ENCODE data around the gene PTPRCAP. TPM values are rescaled to one million over a fixed set of nuclear protein-coding genes. Genes with fewer than 3 reads are reported as not detected.

PTPRCAP gene, protein sequence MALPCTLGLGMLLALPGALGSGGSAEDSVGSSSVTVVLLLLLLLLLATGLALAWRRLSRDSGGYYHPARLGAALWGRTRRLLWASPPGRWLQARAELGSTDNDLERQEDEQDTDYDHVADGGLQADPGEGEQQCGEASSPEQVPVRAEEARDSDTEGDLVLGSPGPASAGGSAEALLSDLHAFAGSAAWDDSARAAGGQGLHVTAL
- 4.6 TPM for polyA plus RNA-seq (2012; ENCODE audit: insufficient read length, low read depth)

GRCh38 chr11:67437082-67437808 lies at the start of gene PTPRCAP:
Gene PTPRCAP (minus strand): TSS chr11:67437682. CDS start chr11:67437619, 63 bp downstream.
- TF ChIP-seq POLR2AphosphoS5 (IDR thresholded peaks at IDR 0.05; ENCODE audit: low read depth, low read length) (no peak; the same call in none of the 2 replicates), FOXP2 (optimal IDR thresholded peaks at IDR 0.05; ENCODE audit: borderline replicate concordance, extremely low read depth, extremely low read length, insufficient read depth) (no peak), SIN3A (IDR thresholded peaks at IDR 0.05; ENCODE audit: borderline replicate concordance, insufficient read depth, low read length) (no peak), REST (IDR thresholded peaks at IDR 0.05; ENCODE audit: insufficient read depth in 1 of 2, low read depth in 2 of 2, low read length in 2 of 2) (no peak), TAF1 (IDR thresholded peaks at IDR 0.05; ENCODE audit: borderline replicate concordance, insufficient read depth, low read length) (no peak)

DNA sequence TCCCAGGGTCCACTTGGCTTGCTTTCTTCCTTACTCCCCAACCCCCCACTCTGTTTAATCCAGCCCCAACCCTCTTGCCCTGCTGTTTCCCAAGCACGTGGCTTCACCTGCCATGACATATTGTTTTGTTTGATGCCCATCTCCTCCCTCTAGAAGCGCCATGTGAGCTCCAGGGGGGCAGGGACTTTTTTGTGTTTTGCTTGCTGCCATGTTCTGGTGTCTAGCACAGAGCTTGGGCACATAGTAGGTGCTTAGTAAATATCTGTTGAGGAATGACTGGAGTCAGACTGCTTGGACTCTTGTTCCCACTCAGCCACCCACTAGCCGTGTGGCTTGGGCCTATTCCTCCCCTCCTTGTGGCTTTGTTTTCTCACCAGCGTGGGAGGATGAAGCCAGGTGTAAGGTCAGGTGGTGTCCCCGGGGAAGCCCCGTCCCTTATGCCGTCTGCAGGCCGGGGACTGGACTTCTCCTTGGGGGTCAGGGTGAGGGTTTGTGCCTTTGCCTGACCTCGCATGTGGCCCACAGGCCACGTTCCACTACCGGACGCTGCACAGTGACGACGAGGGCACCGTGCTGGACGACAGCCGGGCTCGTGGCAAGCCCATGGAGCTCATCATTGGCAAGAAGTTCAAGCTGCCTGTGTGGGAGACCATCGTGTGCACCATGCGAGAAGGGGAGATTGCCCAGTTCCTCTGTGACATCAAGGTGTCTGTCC lies 49.2 kb upstream of the PTPRCAP start:
- TF ChIP-seq POLR2AphosphoS5 (IDR thresholded peaks at IDR 0.05; ENCODE audit: low read depth, low read length) (no peak), SIN3A (IDR thresholded peaks at IDR 0.05; ENCODE audit: borderline replicate concordance, insufficient read depth, low read length) (no peak), TAF1 (IDR thresholded peaks at IDR 0.05; ENCODE audit: borderline replicate concordance, insufficient read depth, low read length) (no peak), REST (IDR thresholded peaks at IDR 0.05; ENCODE audit: insufficient read depth in 1 of 2, low read depth in 2 of 2, low read length in 2 of 2) (no peak), FOXP2 (optimal IDR thresholded peaks at IDR 0.05; ENCODE audit: borderline replicate concordance, extremely low read depth, extremely low read length, insufficient read depth) (no peak)

GRCh38 chr11:67484847-67485311 lies 47.4 kb upstream of the PTPRCAP start:
- TF ChIP-seq POLR2AphosphoS5 (IDR thresholded peaks at IDR 0.05; ENCODE audit: low read depth, low read length): no peak
- TF ChIP-seq REST (IDR thresholded peaks at IDR 0.05; ENCODE audit: insufficient read depth in 1 of 2, low read depth in 2 of 2, low read length in 2 of 2): no peak
- TF ChIP-seq FOXP2 (optimal IDR thresholded peaks at IDR 0.05; ENCODE audit: borderline replicate concordance, extremely low read depth, extremely low read length, insufficient read depth): no peak
- TF ChIP-seq TAF1 (IDR thresholded peaks at IDR 0.05; ENCODE audit: borderline replicate concordance, insufficient read depth, low read length): no peak
- no peak for TF ChIP-seq SIN3A (IDR thresholded peaks at IDR 0.05; ENCODE audit: borderline replicate concordance, insufficient read depth, low read length)

- TF ChIP-seq SIN3A (IDR thresholded peaks at IDR 0.05; ENCODE audit: borderline replicate concordance, insufficient read depth, low read length): no peak
- no peak for TF ChIP-seq TAF1 (IDR thresholded peaks at IDR 0.05; ENCODE audit: borderline replicate concordance, insufficient read depth, low read length)
- no peak for TF ChIP-seq POLR2AphosphoS5 (IDR thresholded peaks at IDR 0.05; ENCODE audit: low read depth, low read length)
- TF ChIP-seq FOXP2 (optimal IDR thresholded peaks at IDR 0.05; ENCODE audit: borderline replicate concordance, extremely low read depth, extremely low read length, insufficient read depth): no peak
- no peak for TF ChIP-seq REST (IDR thresholded peaks at IDR 0.05; ENCODE audit: insufficient read depth in 1 of 2, low read depth in 2 of 2, low read length in 2 of 2)
These were observed 46.6 kb upstream of the PTPRCAP start for GRCh38 chr11:67483831-67484665.
